BE2C (cell line): ENCODE data around the gene MCMBP. TPM values are rescaled to one million over a fixed set of nuclear protein-coding genes. Genes with fewer than 3 reads are reported as not detected.
"Not testable (repeated sequence)": the region's sequence is repeated elsewhere in the genome, so short reads cannot be mapped to it uniquely, and the experiment has no call there.

Experiments used
- DNase-seq: peaks from one replicate; pipeline ENCODE4 v3.0.0-alpha.2; 2020
- H3K27me3 ChIP-seq: fragments of 250-450 bp; sonication (Bioruptor Pico); 2 replicates; pipeline ENCODE4 v1.5.1; 2020; ENCODE audit warnings: mild to moderate bottlenecking
- H3K36me3 ChIP-seq: fragments of 250-450 bp; sonication (Bioruptor Pico); 2 replicates; pipeline ENCODE4 v1.5.1; 2020; ENCODE audit warnings: mild to moderate bottlenecking
- H3K4me1 ChIP-seq: fragments of 250-450 bp; sonication (Bioruptor Pico); 2 replicates; pipeline ENCODE4 v1.5.1; 2020
- H3K4me3 ChIP-seq: 2 replicates; pipeline ENCODE4 v1.5.1; 2011; ENCODE audit warnings: low read depth, low read length
- H3K9me3 ChIP-seq: fragments of 250-450 bp; sonication (Bioruptor Pico); 2 replicates; pipeline ENCODE4 v1.5.1; 2020
- CTCF ChIP-seq: IDR thresholded peaks from 2 replicates; pipeline ENCODE4 v1.5.1; 2012; ENCODE audit warnings: mild to moderate bottlenecking, low read depth, low read length
- polyA plus RNA-seq: library from polyadenylated mRNA; unstranded; fragments of >200 nt; gene quantifications from one replicate; pipeline ENCODE4 v1.2.1, GENCODE V29; 2012; ENCODE audit warnings: low read depth, missing spikeins; ENCODE audit not compliant: insufficient read length, insufficient read depth

MCMBP gene
- polyA plus RNA-seq, result 39.7 TPM

GRCh38 chr10:119872610-119872859 lies at the start of gene MCMBP:
Gene MCMBP (minus strand): TSS chr10:119872843. CDS start chr10:119872584, 259 bp downstream.
- no peak for DNase-seq
- no peaks in the 10 kb centered on the region; the same call in 1 of the 2 replicates for H3K36me3 ChIP-seq
- no peaks in the 10 kb centered on the region for H3K27me3 ChIP-seq
- peak within 1 kb of the TSS; percentile 90 for H3K4me3 ChIP-seq
- H3K4me1 ChIP-seq, result peaks cover 2% of the 10 kb centered on the region; the same call in 1 of the 2 replicates
- no peaks in the 10 kb centered on the region for H3K9me3 ChIP-seq
- no peak for TF ChIP-seq CTCF

- Histone ChIP-seq H3K36me3 (peaks cover 41% of the 10 kb centered on the region), H3K9me3 (no peaks in the 10 kb centered on the region), H3K4me3 (no peak overlapping the region), H3K27me3 (no peaks in the 10 kb centered on the region), H3K4me1 (no peaks in the 10 kb centered on the region)
- DNase-seq, result no peak
- TF ChIP-seq CTCF, result no peak
Measured at GRCh38 chr10:119919826-119920225, 47.2 kb upstream of the MCMBP start.

- DNase-seq, result no peak
- H3K36me3 ChIP-seq, result peaks cover 44% of the 10 kb centered on the region
- no peaks in the 10 kb centered on the region for H3K9me3 ChIP-seq
- no peak overlapping the region for H3K4me3 ChIP-seq
- TF ChIP-seq CTCF, result no peak
- H3K4me1 ChIP-seq, result no peaks in the 10 kb centered on the region
- no peaks in the 10 kb centered on the region for H3K27me3 ChIP-seq
Measured at GRCh38 chr10:119919271-119919670, 46.6 kb upstream of the MCMBP start.

- H3K27me3 ChIP-seq, result no peaks in the 10 kb centered on the region
- no peak overlapping the region for H3K4me3 ChIP-seq
- DNase-seq, result no peak
- H3K4me1 ChIP-seq, result no peaks in the 10 kb centered on the region
- TF ChIP-seq CTCF, result peak; percentile 18; the same call in 1 of the 2 replicates
- peaks cover 44% of the 10 kb centered on the region for H3K36me3 ChIP-seq
- no peaks in the 10 kb centered on the region for H3K9me3 ChIP-seq
Measured at GRCh38 chr10:119917777-119918176, 45.1 kb upstream of the MCMBP start.

GRCh38 chr10:119910689-119911088 lies 38.0 kb upstream of the MCMBP start:
- H3K9me3 ChIP-seq, result no peaks in the 10 kb centered on the region
- no peak for TF ChIP-seq CTCF
- H3K36me3 ChIP-seq, result peaks cover 24% of the 10 kb centered on the region
- H3K4me1 ChIP-seq, result no peaks in the 10 kb centered on the region
- H3K4me3 ChIP-seq, result no peak overlapping the region
- H3K27me3 ChIP-seq, result no peaks in the 10 kb centered on the region
- no peak for DNase-seq

GRCh38 chr10:119908166-119908565 lies 35.5 kb upstream of the MCMBP start:
- H3K4me1 ChIP-seq, result no peaks in the 10 kb centered on the region
- H3K4me3 ChIP-seq, result no peak overlapping the region
- no peaks in the 10 kb centered on the region for H3K27me3 ChIP-seq
- no peak for DNase-seq
- no peak for TF ChIP-seq CTCF
- H3K9me3 ChIP-seq, result no peaks in the 10 kb centered on the region
- H3K36me3 ChIP-seq, result peaks cover 39% of the 10 kb centered on the region

GRCh38 chr10:119907695-119908094 lies 35.1 kb upstream of the MCMBP start:
- not testable (repeated sequence) for H3K27me3 ChIP-seq, H3K4me1 ChIP-seq, DNase-seq, H3K9me3 ChIP-seq, H3K4me3 ChIP-seq
- H3K36me3 ChIP-seq, result peaks cover 44% of the 10 kb centered on the region
